GM19397 (cell line): ENCODE results near the gene KEL.
A peak's percentile ranks its signal among the peaks of the same experiment; 100 is the strongest.
"Not testable (repeated sequence)": the region's sequence is repeated elsewhere in the genome, so short reads cannot be mapped to it uniquely, and the experiment has no call there.

ENCODE experiments used
- ATAC-seq: cut with Tn5 transposase; IDR thresholded peaks from one replicate; pipeline ENCODE4 v1.9.1; 2021; ENCODE audit warnings: mild to moderate bottlenecking, moderate library complexity; ENCODE audit not compliant: unreplicated experiment

The KEL gene

GRCh38 chr7:142961973-142962926, at the start of gene KEL:
Gene KEL (minus strand): TSS chr7:142962363. CDS start chr7:142962206, 157 bp downstream.
- ATAC-seq, result no peak

- peak; percentile 89 for ATAC-seq
Measured at GRCh38 chr7:143008007-143008901, 46.1 kb upstream of the KEL start.

GRCh38 chr7:143005632-143006260, 43.6 kb upstream of the KEL start:
- no peak for ATAC-seq

- ATAC-seq, result peak; percentile 60
Measured at GRCh38 chr7:143003393-143004051, 41.4 kb upstream of the KEL start.

GRCh38 chr7:143002898-143003297, 40.7 kb upstream of the KEL start:
- no peak for ATAC-seq

GRCh38 chr7:143002106-143002505, 39.9 kb upstream of the KEL start:
- ATAC-seq, result no peak

GRCh38 chr7:143000648-143001047, 38.5 kb upstream of the KEL start:
- ATAC-seq, result no peak

GRCh38 chr7:142999793-143000192, 37.6 kb upstream of the KEL start:
- no peak for ATAC-seq

GRCh38 chr7:142998966-142999365, 36.8 kb upstream of the KEL start:
- ATAC-seq, result no peak

- no peak for ATAC-seq
Measured at GRCh38 chr7:142997456-142997989, 35.4 kb upstream of the KEL start.

GRCh38 chr7:142992427-142992826, 30.3 kb upstream of the KEL start:
- no peak for ATAC-seq

- ATAC-seq, result no peak
Measured at GRCh38 chr7:142984297-142984696, 22.1 kb upstream of the KEL start.

GRCh38 chr7:142983825-142984224, 21.7 kb upstream of the KEL start:
- no peak for ATAC-seq

- ATAC-seq, result not testable (repeated sequence)
Measured at GRCh38 chr7:142978402-142978801, 16.2 kb upstream of the KEL start.

- no peak for ATAC-seq
Measured at GRCh38 chr7:142974626-142975025, 12.5 kb upstream of the KEL start.

- ATAC-seq, result no peak
Measured at GRCh38 chr7:142969183-142969582, 7.0 kb upstream of the KEL start.

- ATAC-seq, result no peak
Measured at GRCh38 chr7:142968229-142968628, 6.1 kb upstream of the KEL start.

- ATAC-seq, result no peak
Measured at GRCh38 chr7:142964502-142965246, 2.5 kb upstream of the KEL start.

- no peak for ATAC-seq
Measured at GRCh38 chr7:142963993-142964392, 1.8 kb upstream of the KEL start.

- ATAC-seq, result no peak
Measured at GRCh38 chr7:142962991-142963390, 828 bp upstream of the KEL start.
